ENCODE measurements around the gene PPP1R12C.

GRCh38 chr19:55041244-55041626 is 76.2 kb downstream of the PPP1R12C start:
- TF ChIP-seq EZH2 (IDR thresholded peaks at IDR 0.05; ENCODE audit: borderline replicate concordance) (no peak), CTCF (IDR thresholded peaks at IDR 0.05; ENCODE audit: poor library complexity) (no peak)

Measured in hepatocyte (in vitro differentiated cells).